Stomach (tissue), 4 donors: ENCODE data around the gene ATP6V1C2.

Experiments used
- POLR2A ChIP-seq, 4 donors: fragments of 450-650 bp; IDR thresholded peaks; one replicate each; pipeline ENCODE4 v1.6.1; 2016; ENCODE audit warnings: antibody characterized with exemption in 4 of 4, control low read depth in 2 of 4, mild to moderate bottlenecking in 1 of 4, moderate library complexity in 1 of 4
- TF ChIP-seq, protein P1 (sequence below), 7 experiments: fragments of 450-650 bp in 4 of 7; fragments of 200-600 bp in 3 of 7; sonication (generic) in 3 of 7; IDR thresholded peaks; one replicate each; pipeline ENCODE4 v1.5.1; 2016 to 2019; ENCODE audit warnings: antibody characterized with exemption in 7 of 7, control low read depth in 2 of 7, mild to moderate bottlenecking in 1 of 7

DNA sequence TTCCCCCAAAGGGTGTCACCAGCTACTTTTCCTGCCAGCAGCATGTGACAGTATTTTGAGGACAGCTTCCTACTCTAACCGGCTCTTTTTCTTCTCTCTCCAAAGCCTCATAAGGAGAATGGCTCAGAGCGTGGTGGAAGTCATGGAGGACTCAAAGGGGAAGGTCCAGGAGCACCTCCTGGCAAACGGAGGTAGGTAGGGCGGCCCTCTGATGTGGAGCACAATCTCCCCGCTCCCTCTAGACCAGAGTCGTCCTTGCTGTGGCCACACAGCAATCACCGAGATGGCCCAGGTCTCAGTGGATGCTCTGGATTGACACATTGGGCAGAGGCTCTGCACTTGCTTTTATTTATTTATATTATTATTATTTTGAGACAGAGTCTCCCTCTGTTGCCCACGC lies 32.4 kb downstream of the ATP6V1C2 start:
- TF ChIP-seq POLR2A (IDR thresholded peaks at IDR 0.05) = no peak
- TF ChIP-seq, protein P1, sequence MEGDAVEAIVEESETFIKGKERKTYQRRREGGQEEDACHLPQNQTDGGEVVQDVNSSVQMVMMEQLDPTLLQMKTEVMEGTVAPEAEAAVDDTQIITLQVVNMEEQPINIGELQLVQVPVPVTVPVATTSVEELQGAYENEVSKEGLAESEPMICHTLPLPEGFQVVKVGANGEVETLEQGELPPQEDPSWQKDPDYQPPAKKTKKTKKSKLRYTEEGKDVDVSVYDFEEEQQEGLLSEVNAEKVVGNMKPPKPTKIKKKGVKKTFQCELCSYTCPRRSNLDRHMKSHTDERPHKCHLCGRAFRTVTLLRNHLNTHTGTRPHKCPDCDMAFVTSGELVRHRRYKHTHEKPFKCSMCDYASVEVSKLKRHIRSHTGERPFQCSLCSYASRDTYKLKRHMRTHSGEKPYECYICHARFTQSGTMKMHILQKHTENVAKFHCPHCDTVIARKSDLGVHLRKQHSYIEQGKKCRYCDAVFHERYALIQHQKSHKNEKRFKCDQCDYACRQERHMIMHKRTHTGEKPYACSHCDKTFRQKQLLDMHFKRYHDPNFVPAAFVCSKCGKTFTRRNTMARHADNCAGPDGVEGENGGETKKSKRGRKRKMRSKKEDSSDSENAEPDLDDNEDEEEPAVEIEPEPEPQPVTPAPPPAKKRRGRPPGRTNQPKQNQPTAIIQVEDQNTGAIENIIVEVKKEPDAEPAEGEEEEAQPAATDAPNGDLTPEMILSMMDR (IDR thresholded peaks at IDR 0.05) = no peak
